Measurements from ENCODE around the gene ZNF576.
"Not testable (repeated sequence)": the region's sequence is repeated elsewhere in the genome, so short reads cannot be mapped to it uniquely, and the experiment has no call there.

Gene ZNF576, protein sequence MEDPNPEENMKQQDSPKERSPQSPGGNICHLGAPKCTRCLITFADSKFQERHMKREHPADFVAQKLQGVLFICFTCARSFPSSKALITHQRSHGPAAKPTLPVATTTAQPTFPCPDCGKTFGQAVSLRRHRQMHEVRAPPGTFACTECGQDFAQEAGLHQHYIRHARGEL

DNA sequence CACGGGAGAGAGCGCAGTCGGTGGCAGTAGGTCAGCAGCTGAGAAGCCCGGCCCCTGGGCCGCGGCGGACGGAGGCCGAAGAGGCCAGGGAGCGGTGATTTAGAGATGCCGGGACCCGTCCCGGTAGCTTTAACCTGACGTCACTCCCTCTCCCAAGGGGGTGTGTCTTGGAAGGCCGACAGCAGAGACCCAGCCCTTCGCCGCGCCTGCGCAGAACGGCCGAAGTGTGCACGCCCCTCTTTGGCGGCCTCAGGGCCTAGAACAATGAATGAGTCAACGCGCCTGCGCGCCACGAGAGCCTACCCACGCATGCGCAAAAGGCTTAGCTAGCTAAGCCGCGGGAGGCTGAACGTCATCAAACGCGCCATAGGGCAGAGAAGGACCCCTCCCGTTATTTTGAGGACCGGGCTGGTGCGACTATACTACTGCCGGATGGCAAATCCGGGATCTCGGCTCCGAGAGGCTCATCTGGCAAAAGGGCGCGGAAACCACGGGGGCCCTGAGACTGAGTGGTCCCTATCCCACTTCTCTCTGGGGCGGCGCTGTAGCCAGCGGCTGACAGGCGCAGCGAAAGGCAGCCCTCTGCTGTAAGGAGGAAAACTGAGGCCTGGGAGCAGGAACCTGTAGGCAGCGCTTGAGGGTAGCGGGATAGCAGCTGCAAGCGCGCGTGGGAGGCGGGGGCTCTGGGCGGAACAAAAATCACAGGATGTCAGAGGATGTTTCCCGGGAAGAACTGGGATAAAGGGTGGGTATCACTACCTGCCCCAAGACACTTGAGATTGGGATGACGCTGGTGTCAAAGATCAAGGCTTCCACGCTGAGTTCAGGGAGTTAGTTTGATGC, at the start of gene ZNF576, which contains the start of gene IRGQ:
ZNF576 (plus strand) TSS at position 597 of the 843 bp plus-strand sequence. CDS start 514 bp downstream, outside the sequence.
IRGQ (minus strand) TSS at position 136 of the 843 bp plus-strand sequence. CDS start 796 bp downstream, outside the sequence.
- peak; percentile 100 for DNase-seq (ENCODE audit: low read depth)

GRCh38 chr19:43547926-43548325, 48.5 kb upstream of the ZNF576 start:
- not testable (repeated sequence) for DNase-seq (ENCODE audit: low read depth)

DNA sequence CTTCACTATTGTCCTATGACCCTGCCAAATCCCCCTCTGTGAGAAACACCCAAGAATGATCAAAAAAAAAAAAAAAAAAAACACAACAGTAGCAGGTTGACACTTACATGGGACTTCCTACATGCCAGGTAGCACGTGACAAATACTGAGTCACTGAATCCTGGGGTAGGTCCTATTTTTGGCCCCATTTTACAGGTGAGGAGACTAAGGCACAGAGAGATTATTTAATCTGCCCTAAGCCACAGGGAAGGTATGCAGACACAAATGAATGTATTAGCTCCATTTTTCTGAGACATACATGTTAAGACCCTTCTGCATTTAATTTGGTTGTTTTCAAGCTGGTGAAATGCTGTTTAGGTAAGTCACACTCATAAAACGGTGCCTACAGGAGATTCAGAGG, 47.7 kb upstream of the ZNF576 start:
- no peak for DNase-seq (ENCODE audit: low read depth)

GRCh38 chr19:43551399-43552197, 44.8 kb upstream of the ZNF576 start:
- no peak for DNase-seq (ENCODE audit: low read depth)

GRCh38 chr19:43552198-43552450, 44.3 kb upstream of the ZNF576 start:
- no peak for DNase-seq (ENCODE audit: low read depth)

- no peak for DNase-seq (ENCODE audit: low read depth)
Measured at GRCh38 chr19:43552616-43553015, 43.8 kb upstream of the ZNF576 start.

DNA sequence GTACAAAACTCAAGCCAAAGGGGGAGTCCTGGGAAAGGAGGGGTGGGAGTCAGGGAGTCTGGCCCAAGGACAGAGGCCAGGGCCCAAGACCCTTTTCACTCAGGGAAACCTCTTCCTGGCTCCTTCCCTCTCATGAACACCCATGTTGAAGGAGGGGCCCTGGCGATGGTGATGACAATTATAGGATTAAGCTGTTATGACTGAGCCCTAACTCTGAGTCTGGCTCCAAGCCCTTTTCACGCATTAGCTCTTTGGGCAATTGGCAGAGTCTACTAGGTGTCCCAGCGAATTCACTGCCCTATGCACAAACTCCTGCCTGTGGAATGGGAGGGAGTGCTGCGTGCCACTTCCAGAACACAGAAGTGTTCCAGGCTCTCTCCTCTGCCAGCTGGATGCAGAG, 42.7 kb upstream of the ZNF576 start:
- DNase-seq (ENCODE audit: low read depth), result no peak

DNA sequence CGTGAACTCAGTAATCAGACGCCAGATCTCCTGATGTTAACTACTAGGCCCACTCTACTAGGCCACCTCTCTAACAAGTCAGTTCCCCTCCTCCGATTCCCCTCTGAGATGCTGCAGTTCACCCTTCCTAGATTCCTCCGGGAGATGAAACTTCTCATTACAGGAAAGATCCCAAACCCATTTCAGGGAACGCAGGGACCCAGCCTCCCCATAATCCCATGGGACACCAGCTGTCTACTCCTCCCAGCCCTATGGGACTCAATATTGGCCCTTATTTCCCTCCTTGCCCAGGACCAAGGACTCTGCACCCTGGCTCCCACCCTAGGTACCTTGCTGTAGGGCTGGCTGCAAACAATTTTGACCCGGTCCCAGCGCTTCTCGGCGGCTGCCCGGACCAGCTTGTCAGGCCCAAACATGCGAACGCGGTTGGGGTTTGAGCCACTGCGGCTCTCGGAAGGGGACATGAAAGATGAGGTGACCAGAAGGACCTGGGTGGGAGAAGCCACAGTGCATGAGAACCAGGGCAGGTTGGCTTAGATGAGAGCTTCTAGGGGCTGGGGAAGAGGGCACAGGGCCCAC, 42.0 kb upstream of the ZNF576 start:
- no peak for DNase-seq (ENCODE audit: low read depth)

- DNase-seq (ENCODE audit: low read depth), result peak; percentile 68
Measured at GRCh38 chr19:43555185-43555770, 41.1 kb upstream of the ZNF576 start.

GRCh38 chr19:43560687-43561086, 35.7 kb upstream of the ZNF576 start:
- DNase-seq (ENCODE audit: low read depth), result no peak

DNA sequence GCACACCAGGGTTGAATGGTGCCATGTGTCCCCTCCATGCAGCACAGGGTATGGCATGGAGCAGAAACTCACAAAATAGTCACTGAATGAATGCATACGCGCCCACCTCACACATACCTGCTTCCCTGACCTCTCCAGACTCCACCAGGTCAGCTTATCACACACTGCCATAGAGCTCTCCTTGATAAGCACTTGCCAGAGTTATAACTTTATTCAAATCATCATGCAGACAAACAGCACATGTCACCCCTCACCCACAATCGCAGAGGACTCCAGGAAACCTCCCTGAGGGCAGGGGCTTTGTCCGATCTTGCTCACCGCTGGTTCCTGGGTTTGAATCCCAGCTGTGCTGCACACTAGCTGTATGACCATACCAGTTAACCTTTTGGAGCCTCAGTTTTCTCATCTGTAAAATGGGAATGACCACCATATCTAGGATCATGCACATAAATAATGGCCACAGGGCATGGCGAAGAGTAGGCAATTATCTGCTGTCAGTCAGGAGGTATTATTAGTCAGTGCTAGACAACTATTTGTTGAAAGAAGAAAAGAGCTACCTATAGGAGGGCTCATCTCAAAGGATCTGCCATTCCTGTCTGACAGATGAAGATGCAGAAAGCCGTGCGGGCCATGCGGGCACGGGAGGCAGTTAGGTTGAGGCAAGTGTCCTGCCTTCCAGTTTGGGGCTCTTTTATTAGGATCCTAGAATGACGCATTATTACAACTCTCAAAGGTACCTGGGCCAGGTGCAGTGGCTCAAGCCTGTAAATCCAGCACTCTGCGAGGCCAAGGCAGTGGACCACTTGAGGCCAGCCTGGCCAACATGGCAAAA, 35.0 kb upstream of the ZNF576 start:
- no peak for DNase-seq (ENCODE audit: low read depth)

DNA sequence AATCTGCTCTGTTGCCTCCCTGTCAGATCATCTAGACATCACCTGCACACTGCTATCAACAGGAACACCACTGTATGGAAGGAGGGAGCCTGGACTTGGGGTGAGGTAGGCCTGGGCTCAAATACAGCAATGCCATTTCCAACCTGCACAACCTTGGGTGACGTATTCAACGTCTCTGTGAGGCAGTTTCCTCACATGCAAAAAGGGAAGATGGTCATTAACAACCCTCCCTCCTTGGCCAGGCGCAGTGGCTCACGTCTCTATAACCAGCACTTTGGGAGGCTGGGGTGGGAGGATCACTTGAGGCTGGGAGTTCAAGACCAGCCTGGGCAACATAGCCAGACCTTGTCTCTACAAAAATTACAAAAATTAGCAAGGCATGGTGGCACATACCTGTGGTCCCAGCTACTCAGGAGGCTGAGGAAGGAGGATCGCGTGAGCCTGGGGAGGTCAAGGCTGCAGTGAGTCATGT, 34.1 kb upstream of the ZNF576 start:
- no peak for DNase-seq (ENCODE audit: low read depth)

DNA sequence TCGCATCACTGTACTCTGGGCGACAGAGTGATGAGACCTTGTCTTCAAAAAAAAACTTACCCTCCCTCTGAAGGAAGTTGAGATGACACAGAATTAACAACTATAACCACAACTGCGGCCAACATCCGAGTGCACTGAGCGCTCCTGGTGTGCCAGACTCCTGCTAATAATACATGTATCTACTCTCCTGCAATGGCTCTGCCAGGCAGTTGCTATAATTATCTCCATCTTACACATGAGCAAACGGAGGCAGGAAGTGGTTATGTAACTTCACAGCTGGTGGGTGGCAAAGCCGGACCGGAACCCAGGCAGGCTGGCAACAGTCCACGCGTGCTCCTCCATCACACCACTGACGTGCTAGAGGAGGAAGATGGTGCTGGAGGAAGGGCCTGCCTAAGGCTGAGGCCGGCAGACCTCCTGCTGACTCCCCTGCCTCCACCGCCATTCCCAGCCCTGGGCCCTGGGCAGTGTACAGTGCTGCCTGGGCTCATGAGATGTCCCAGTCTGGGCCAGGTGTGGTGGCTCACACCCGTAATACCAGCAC, 33.6 kb upstream of the ZNF576 start:
- peak; percentile 68 for DNase-seq (ENCODE audit: low read depth)

- no peak for DNase-seq (ENCODE audit: low read depth)
Measured at GRCh38 chr19:43563816-43564457, 32.5 kb upstream of the ZNF576 start.

DNA sequence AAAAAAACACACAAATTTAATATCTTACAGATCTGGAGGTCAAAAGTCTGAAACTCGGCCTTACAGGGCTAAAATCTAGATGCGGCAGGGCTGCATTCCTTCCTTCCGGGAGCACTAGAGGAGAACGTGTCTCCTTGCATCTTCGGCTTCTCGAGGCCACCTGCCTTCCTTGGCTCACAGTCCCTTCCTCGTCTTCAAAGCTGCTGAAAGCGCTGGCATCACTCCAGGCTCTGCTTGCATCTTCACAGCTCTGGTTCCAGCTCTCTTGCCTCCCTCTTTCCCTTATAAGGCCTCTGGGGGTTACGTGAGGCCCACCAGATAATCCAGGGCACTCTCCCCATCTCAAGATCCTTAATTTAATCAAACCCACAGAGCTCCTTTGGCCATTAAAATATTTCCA, 31.6 kb upstream of the ZNF576 start:
- no peak for DNase-seq (ENCODE audit: low read depth)

- DNase-seq (ENCODE audit: low read depth), result no peak
Measured at GRCh38 chr19:43569657-43570056, 26.7 kb upstream of the ZNF576 start.

DNA sequence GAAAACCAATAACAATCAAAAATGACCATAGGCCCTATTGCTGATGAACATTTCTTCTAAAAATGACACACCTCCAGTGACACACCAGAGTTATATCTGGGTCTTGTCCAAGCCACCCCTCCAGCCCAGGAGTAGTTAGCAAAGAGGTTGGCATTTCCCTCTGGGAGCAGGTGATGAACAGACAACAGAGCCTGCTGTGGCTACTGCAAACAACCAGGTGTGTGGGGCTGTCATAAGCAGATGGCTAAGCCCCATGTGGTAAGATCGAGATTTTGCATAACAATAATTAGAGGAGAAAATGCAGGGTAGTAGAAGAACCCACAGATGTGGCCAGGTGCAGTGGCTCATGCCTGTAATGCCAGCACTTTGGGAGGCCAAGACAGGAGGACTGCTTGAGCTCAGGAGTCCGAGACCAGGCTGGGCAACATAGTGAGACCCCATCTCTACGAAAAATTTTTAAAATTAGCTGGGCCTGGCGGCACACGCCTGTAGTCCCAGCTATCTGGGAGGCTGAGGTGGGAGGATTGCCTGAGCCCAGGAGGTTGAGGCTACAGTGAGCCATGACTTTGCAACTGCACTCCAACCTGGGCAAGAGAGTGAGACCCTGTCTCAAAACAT, 26.1 kb upstream of the ZNF576 start:
- no peak for DNase-seq (ENCODE audit: low read depth)

DNA sequence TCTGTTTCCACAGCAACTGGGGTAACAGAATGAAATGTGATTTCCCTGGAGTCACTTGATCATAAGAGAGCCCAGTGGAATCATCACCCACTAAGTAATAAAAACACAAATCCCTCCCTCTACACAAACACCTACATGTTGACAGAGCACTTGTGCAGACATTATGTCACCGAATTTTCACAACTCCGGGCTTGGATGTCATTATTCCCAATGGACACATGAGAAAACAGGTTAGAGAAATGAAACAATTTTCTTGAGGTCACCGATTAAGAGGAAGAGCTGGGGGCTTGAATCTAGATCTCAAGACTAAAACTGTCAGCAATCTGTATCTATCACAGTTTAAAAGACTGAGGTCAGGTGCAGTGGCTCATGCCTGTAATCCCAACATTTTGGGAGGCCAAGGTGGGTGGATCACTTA, 24.2 kb upstream of the ZNF576 start:
- DNase-seq (ENCODE audit: low read depth), result no peak

GRCh38 chr19:43574424-43575155, 21.8 kb upstream of the ZNF576 start:
- DNase-seq (ENCODE audit: low read depth), result no peak

Data from activated T-helper 1 cell treated with Interleukin-2 at 50 U/mL for 16 hours (primary cell).